DND-41 (cell line): ENCODE data around the gene MAP6.

Experiments used
- CTCF ChIP-seq: IDR thresholded peaks from 2 replicates; pipeline ENCODE4 v1.5.1; 2012; ENCODE audit warnings: borderline replicate concordance, low read length, moderate library complexity, mild to moderate bottlenecking; ENCODE audit not compliant: poor library complexity, severe bottlenecking; ENCODE audit errors: extremely low read depth
- EZH2 ChIP-seq: IDR thresholded peaks from 3 replicates; pipeline ENCODE4 v1.6.1; 2012; ENCODE audit warnings: borderline replicate concordance, low read depth, mild to moderate bottlenecking, moderate library complexity, low read length, inconsistent platforms; ENCODE audit not compliant: severe bottlenecking

- TF ChIP-seq CTCF (no peak), EZH2 (no peak)
Observed at GRCh38 chr11:75654314-75654713, 14.5 kb downstream of the MAP6 start.
